Measurements from ENCODE around the gene TMEM176B. TPM values are rescaled to one million over a fixed set of nuclear protein-coding genes. Genes with fewer than 3 reads are reported as not detected.
A peak's percentile ranks its signal among the peaks of the same experiment; 100 is the strongest.

TMEM176B gene
- total RNA-seq (under 1 TPM in 4 of 5 donors, not detected in 1; 0.30 to 0.92 (median 0.63) TPM), total RNA-seq (0 to 7.4 (median 0.10) reads per million in 29 experiments)
- total RNA-seq (2013): 0.26 TPM

DNA sequence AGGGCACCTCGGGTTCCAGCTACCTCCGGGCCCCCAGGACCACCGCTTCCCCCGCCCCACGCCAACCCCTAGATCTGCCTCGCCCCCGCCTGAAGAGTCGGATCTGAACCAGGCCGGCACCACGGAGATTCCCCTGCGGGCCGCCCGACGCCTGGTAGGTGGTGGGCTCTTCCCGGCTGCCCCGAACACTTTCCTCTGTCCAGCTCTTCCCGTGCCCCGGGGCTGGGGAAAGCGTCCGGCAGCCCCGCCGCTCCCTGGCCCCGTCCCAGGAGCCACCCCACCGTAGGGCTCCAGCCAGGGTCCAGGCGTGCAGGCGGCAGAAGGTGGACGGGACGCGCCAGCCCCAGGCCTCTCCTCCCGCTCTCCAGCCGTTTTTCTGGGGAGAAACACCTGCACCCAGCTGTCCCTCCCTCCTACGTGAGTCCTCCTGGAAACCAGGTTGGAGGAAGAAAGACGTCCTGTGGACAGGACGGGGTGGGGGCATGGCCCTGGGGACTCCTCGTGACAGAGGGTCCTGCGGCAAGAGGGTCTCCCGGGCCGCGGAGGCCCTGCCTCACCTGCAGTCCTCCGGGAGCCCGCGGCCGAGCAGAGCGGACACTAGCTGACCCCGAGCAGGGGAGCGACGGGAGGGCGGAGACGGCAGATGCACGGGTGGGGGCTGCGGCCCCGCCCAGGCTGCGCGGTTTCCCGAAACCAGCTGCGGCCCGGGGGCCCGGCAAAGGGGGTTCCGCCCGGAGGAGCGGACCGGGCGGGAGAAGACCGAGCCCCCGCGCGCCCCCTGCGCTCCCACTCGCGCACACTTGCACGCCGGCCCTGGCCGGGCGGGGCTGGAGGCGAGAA lies at the start of gene TMEM176B:
Gene TMEM176B, minus strand, starts transcription at position 624 of the 840 bp plus-strand sequence. CDS start 3,795 bp downstream, outside the sequence.
- H3K9me3 Mint-ChIP-seq: peaks cover 4 to 9% (median 5%) of the 10 kb centered on the region in 3 donors
- H3K36me3 ChIP-seq (ENCODE audit: control insufficient read depth in 2 of 2, extremely low read depth in 1 of 2, insufficient read depth in 1 of 2, low read length in 1 of 2): no peaks in the 10 kb centered on the region
- no peak within 1 kb of the TSS for H3K27ac ChIP-seq (ENCODE audit: low read length)
- peaks cover 36 to 52% of the 10 kb centered on the region in 2 donors for H3K27me3 Mint-ChIP-seq
- H3K4me3 ChIP-seq (ENCODE audit: control insufficient read depth in 1 of 2, extremely low read depth in 1 of 2, low read length in 1 of 2): peak within 1 kb of the TSS; percentile 24 to 57
- no peak within 1 kb of the TSS for H3K27ac Mint-ChIP-seq
- no peaks in the 10 kb centered on the region for H3K36me3 Mint-ChIP-seq
- peaks cover 8 to 15% (median 13%) of the 10 kb centered on the region in 3 donors for H3K4me1 Mint-ChIP-seq
- H3K27me3 ChIP-seq (replicated peaks in 1 of 2; ENCODE audit: control insufficient read depth in 2 of 2, extremely low read depth in 1 of 2, insufficient read depth in 2 of 2, low read length in 1 of 2): peaks cover 4 to 67% of the 10 kb centered on the region in 2 experiments
- peak within 1 kb of the TSS; percentile 57 to 77 (median 65) for H3K4me3 Mint-ChIP-seq
- DNase-seq (peak in 2 of 35 experiments; percentile 7 to 9), ATAC-seq (replicated peaks in 1 of 4) (peak in 2 of 4 experiments; percentile 52 to 59)
- WGBS (ENCODE audit: insufficient coverage): 17% methylated on average over 59 of the region's 75 CpGs
- ChIA-PET CTCF (interaction anchor here in 1 of 2 donors (0.5 kb wide), 1 partner anchor 14 kb away, joined by 3 read pairs; no protein-coding TSS in a partner anchor), POLR2A (no interaction called here)
- H3K9me3 ChIP-seq: no peaks in the 10 kb centered on the region
- peaks cover 2 to 18% of the 10 kb centered on the region in 2 experiments for H3K4me1 ChIP-seq (ENCODE audit: control insufficient read depth in 1 of 2, extremely low read depth in 1 of 2, insufficient read depth in 2 of 2, low read length in 2 of 2)

DNA sequence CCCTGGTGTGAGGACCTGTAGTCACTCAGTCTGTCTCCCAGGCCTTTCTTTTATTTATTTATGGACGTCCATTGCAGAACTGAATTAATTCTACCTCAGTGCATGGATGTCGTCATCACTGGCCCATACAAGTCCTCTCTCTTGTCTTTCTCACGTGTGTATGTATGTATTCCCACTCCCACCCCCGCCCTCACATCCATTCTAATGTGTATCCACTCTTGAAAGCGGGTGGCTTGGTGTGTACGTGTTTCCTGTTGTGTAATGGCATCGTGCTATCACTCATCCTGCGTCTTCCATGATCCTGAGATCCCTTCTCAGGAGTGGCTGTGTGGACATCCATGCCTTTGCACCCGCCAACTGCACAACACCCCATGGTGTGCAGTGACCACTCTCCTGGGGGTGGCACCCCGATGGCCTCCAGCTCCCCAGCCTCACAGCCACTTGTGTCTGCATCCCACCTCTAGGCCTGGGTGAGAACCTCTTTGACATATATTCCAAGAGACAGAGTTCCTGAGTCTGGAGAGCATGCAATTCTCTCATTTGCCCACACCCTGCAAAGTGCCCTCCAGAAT lies 49.1 kb upstream of the TMEM176B start:
- DNase-seq: peak in 1 of 35 experiments; percentile 14
- Histone ChIP-seq H3K9me3 (no peaks in the 10 kb centered on the region), H3K36me3 (ENCODE audit: control insufficient read depth in 2 of 2, extremely low read depth in 1 of 2, insufficient read depth in 1 of 2, low read length in 1 of 2) (no peaks in the 10 kb centered on the region), H3K4me1 (ENCODE audit: control insufficient read depth in 1 of 2, extremely low read depth in 1 of 2, insufficient read depth in 2 of 2, low read length in 2 of 2) (no peaks in the 10 kb centered on the region), H3K4me3 (ENCODE audit: control insufficient read depth in 1 of 2, extremely low read depth in 1 of 2, low read length in 1 of 2) (no peak overlapping the region), H3K27ac (ENCODE audit: low read length) (no peak overlapping the region), H3K27me3 (replicated peaks in 1 of 2; ENCODE audit: control insufficient read depth in 2 of 2, extremely low read depth in 1 of 2, insufficient read depth in 2 of 2, low read length in 1 of 2) (peaks cover 0 to 27% of the 10 kb centered on the region in 2 experiments)
- H3K4me3 Mint-ChIP-seq: no peak overlapping the region
- H3K9me3 Mint-ChIP-seq: no peaks in the 10 kb centered on the region
- ChIA-PET POLR2A (no interaction called here), CTCF (interaction anchor here in 1 of 2 donors (0.6 kb wide), 1 partner anchor 106 kb away, joined by 8 read pairs; no protein-coding TSS in a partner anchor)
- no peak for ATAC-seq (replicated peaks in 1 of 4)
- no peak overlapping the region for H3K27ac Mint-ChIP-seq
- H3K36me3 Mint-ChIP-seq: no peaks in the 10 kb centered on the region
- H3K4me1 Mint-ChIP-seq: no peaks in the 10 kb centered on the region
- 80% methylated on average over 5 of the region's 10 CpGs for WGBS (ENCODE audit: insufficient coverage)
- peaks cover 28 to 29% of the 10 kb centered on the region in 2 donors for H3K27me3 Mint-ChIP-seq

DNA sequence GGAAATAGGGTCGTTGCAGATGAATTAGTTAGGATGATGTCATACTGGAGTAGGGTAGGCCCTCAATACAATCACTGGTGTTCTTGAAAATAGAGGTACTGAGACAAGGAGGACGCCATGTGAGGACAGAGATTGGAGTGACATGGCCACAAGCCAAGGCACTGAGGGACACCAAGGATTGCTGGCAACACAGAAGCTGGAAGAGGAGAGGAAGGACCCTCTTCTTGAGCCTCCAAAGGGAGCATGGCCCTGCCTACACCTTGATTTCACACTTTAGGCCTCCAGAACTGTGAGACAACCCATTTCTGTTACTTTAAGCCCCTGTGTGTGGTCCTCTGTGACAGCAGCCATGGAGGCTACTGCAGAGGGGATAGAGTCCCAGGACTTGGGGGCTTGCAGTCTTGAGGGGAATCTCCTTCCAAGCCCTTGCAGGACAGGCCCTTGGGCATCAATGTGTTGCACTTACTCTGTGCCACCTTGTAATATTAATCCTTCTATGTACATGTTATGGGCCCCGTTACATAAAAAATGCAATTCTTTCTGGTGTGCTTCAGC lies 48.5 kb upstream of the TMEM176B start:
- no peaks in the 10 kb centered on the region for H3K36me3 ChIP-seq (ENCODE audit: control insufficient read depth in 2 of 2, extremely low read depth in 1 of 2, insufficient read depth in 1 of 2, low read length in 1 of 2)
- no peaks in the 10 kb centered on the region for H3K4me1 ChIP-seq (ENCODE audit: control insufficient read depth in 1 of 2, extremely low read depth in 1 of 2, insufficient read depth in 2 of 2, low read length in 2 of 2)
- Mint-ChIP-seq H3K36me3 (no peaks in the 10 kb centered on the region), H3K4me3 (no peak overlapping the region), H3K4me1 (no peaks in the 10 kb centered on the region), H3K27me3 (peaks cover 25 to 28% of the 10 kb centered on the region in 2 donors), H3K27ac (no peak overlapping the region), H3K9me3 (no peaks in the 10 kb centered on the region)
- CTCF ChIA-PET: interaction anchor here in 1 of 2 donors (0.6 kb wide), 1 partner anchor 105 kb away, joined by 8 read pairs; no protein-coding TSS in a partner anchor
- no peaks in the 10 kb centered on the region for H3K9me3 ChIP-seq
- H3K27me3 ChIP-seq (replicated peaks in 1 of 2; ENCODE audit: control insufficient read depth in 2 of 2, extremely low read depth in 1 of 2, insufficient read depth in 2 of 2, low read length in 1 of 2): peaks cover 0 to 22% of the 10 kb centered on the region in 2 experiments
- POLR2A ChIA-PET: no interaction called here
- 76% methylated on average over 3 of the region's 3 CpGs for WGBS (ENCODE audit: insufficient coverage)
- H3K4me3 ChIP-seq (ENCODE audit: control insufficient read depth in 1 of 2, extremely low read depth in 1 of 2, low read length in 1 of 2): no peak overlapping the region
- ATAC-seq (replicated peaks in 1 of 4): no peak
- H3K27ac ChIP-seq (ENCODE audit: low read length): no peak overlapping the region
- DNase-seq: no peak

DNA sequence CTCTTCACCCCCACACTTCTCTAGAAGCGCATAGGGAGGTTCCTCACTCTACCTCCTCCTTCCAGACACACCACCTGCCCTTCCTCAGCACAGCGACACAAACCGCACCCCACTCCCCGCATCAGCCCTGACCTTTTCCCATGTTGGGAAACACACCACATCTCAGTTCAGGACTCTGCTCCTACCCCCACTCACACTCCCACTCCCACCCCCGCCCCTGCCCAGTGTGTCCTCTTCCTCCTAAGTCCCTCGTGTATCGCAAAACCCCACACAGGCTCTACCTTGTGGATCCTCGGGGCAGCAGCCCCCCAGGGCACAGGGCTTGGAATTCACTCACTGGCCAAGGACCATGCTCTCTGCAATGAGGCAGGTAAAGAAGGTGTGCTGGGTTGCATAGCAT lies 47.9 kb upstream of the TMEM176B start:
- Mint-ChIP-seq H3K36me3 (no peaks in the 10 kb centered on the region), H3K27me3 (peaks cover 25 to 28% of the 10 kb centered on the region in 2 donors), H3K9me3 (no peaks in the 10 kb centered on the region), H3K27ac (no peak overlapping the region), H3K4me3 (no peak overlapping the region), H3K4me1 (no peaks in the 10 kb centered on the region)
- POLR2A ChIA-PET: no interaction called here
- Histone ChIP-seq H3K36me3 (ENCODE audit: control insufficient read depth in 2 of 2, extremely low read depth in 1 of 2, insufficient read depth in 1 of 2, low read length in 1 of 2) (no peaks in the 10 kb centered on the region), H3K4me1 (ENCODE audit: control insufficient read depth in 1 of 2, extremely low read depth in 1 of 2, insufficient read depth in 2 of 2, low read length in 2 of 2) (no peaks in the 10 kb centered on the region), H3K27ac (ENCODE audit: low read length) (no peak overlapping the region), H3K27me3 (replicated peaks in 1 of 2; ENCODE audit: control insufficient read depth in 2 of 2, extremely low read depth in 1 of 2, insufficient read depth in 2 of 2, low read length in 1 of 2) (peaks cover 0 to 22% of the 10 kb centered on the region in 2 experiments), H3K9me3 (no peaks in the 10 kb centered on the region), H3K4me3 (ENCODE audit: control insufficient read depth in 1 of 2, extremely low read depth in 1 of 2, low read length in 1 of 2) (no peak overlapping the region)
- no peak for ATAC-seq (replicated peaks in 1 of 4)
- WGBS (ENCODE audit: insufficient coverage): 78% methylated on average over 3 of the region's 8 CpGs
- CTCF ChIA-PET: no interaction called here
- DNase-seq: peak in 1 of 35 experiments; percentile 2

DNA sequence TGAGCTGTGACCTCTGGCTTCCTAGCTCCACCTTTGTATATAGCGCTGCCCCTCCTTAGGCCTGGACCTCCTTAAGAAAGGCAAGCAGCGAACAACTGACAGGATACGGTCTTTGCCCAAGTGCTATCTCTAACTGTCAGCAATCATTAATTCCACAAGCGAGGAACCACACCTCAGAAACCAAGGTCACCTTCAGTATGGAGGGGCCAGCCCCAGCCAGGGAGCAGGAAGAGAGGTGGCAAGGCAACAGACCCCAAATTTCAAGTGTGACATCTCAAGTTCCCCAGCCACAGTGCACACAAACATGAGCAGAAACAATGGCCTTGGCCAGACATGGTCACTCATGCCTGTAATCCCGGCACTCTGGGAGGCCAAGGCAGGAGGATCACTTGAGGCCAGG lies 47.4 kb upstream of the TMEM176B start:
- Mint-ChIP-seq H3K4me3 (no peak overlapping the region), H3K9me3 (no peaks in the 10 kb centered on the region), H3K36me3 (no peaks in the 10 kb centered on the region), H3K27ac (no peak overlapping the region), H3K4me1 (no peaks in the 10 kb centered on the region), H3K27me3 (peaks cover 19 to 23% of the 10 kb centered on the region in 2 donors)
- Histone ChIP-seq H3K36me3 (ENCODE audit: control insufficient read depth in 2 of 2, extremely low read depth in 1 of 2, insufficient read depth in 1 of 2, low read length in 1 of 2) (no peaks in the 10 kb centered on the region), H3K4me3 (ENCODE audit: control insufficient read depth in 1 of 2, extremely low read depth in 1 of 2, low read length in 1 of 2) (no peak overlapping the region), H3K9me3 (no peaks in the 10 kb centered on the region), H3K27ac (ENCODE audit: low read length) (no peak overlapping the region), H3K4me1 (ENCODE audit: control insufficient read depth in 1 of 2, extremely low read depth in 1 of 2, insufficient read depth in 2 of 2, low read length in 2 of 2) (no peaks in the 10 kb centered on the region), H3K27me3 (replicated peaks in 1 of 2; ENCODE audit: control insufficient read depth in 2 of 2, extremely low read depth in 1 of 2, insufficient read depth in 2 of 2, low read length in 1 of 2) (peaks cover 0 to 20% of the 10 kb centered on the region in 2 experiments)
- ChIA-PET CTCF (no interaction called here), POLR2A (no interaction called here)
- WGBS (ENCODE audit: insufficient coverage): 89% methylated on average over 1 of the region's 5 CpGs
- DNase-seq (no peak), ATAC-seq (replicated peaks in 1 of 4) (no peak)

DNA sequence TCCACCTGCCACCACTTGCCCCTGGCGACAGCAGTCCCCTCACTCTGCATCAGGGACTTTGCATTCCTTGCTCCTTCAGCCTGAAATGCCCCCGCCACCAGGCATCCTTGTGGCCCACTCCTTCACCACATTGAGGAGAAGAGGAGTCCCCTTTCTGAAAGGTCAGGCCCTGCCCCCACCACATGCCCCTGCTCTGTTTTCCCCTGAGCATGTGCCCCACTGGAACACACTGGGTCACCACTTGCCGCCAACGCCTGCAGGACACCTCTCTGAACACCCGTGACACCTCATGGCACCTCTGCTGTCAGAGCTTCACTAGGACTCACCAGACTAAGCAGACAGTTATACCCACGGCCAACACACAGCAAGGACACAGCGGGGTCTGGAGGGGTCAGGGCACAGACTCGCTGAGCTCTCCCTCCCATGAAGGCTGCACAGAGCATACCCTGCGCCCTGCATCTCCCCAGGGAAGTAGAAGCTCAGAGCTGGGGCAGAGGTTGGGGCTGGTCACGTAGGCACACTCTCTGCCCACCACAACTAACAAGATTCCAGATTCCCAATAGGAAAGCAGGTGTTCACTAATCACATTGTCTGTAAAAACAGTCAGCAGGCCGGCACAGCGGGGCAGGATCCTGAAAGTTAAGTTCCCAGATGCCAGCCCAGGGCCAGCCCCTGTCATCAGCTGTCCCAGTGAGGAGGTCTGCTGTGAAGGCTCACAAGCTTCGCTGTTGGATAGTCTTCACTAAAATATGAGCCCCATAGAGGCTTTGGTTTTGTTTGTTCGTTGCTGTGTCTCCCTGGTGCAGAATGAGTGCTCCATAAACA lies 46.3 kb upstream of the TMEM176B start:
- POLR2A ChIA-PET: no interaction called here
- WGBS (ENCODE audit: insufficient coverage): 86% methylated on average over 8 of the region's 14 CpGs
- H3K4me3 ChIP-seq (ENCODE audit: control insufficient read depth in 1 of 2, extremely low read depth in 1 of 2, low read length in 1 of 2): no peak overlapping the region
- CTCF ChIA-PET: no interaction called here
- Mint-ChIP-seq H3K9me3 (no peaks in the 10 kb centered on the region), H3K27me3 (peaks cover 9 to 14% of the 10 kb centered on the region in 2 donors), H3K36me3 (no peaks in the 10 kb centered on the region), H3K4me3 (no peak overlapping the region), H3K4me1 (no peaks in the 10 kb centered on the region), H3K27ac (no peak overlapping the region)
- H3K36me3 ChIP-seq (ENCODE audit: control insufficient read depth in 2 of 2, extremely low read depth in 1 of 2, insufficient read depth in 1 of 2, low read length in 1 of 2): no peaks in the 10 kb centered on the region
- H3K9me3 ChIP-seq: no peaks in the 10 kb centered on the region
- H3K27me3 ChIP-seq (replicated peaks in 1 of 2; ENCODE audit: control insufficient read depth in 2 of 2, extremely low read depth in 1 of 2, insufficient read depth in 2 of 2, low read length in 1 of 2): peaks cover 0 to 16% of the 10 kb centered on the region in 2 experiments
- DNase-seq (no peak), ATAC-seq (replicated peaks in 1 of 4) (no peak)
- no peaks in the 10 kb centered on the region for H3K4me1 ChIP-seq (ENCODE audit: control insufficient read depth in 1 of 2, extremely low read depth in 1 of 2, insufficient read depth in 2 of 2, low read length in 2 of 2)
- H3K27ac ChIP-seq (ENCODE audit: low read length): no peak overlapping the region
